ENCODE measurements around the gene ELAVL2.

DNA sequence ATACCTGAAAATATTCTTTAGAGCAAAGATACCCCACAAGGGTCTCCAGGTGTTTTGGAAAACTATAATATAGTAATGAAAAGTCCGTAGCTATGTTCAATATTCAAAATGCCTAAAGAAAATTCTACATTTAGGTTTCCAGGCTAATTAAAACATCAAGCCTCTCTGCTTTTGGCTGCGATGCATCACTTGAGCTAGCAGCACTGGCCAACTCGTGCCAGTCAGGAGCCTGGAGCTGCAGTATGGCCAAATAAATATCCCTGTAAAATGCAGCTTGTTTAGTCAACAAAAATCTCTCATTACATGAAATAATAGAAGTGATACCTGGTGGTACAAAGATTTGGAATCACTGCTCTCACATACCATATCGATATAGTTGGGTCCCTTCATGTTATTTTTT, 181.1 kb downstream of the ELAVL2 start:
- TF ChIP-seq BHLHE40 (IDR thresholded peaks at IDR 0.05; ENCODE audit: borderline replicate concordance) (no peak), SUZ12 (IDR thresholded peaks at IDR 0.05) (no peak)
